ENCODE results near the gene UHMK1. TPM values are rescaled to one million over a fixed set of nuclear protein-coding genes. Genes with fewer than 3 reads are reported as not detected.

The UHMK1 gene
- total and polyA plus RNA-seq, 7 donors, result 16.7 to 62.1 (median 35.4) TPM

GRCh38 chr1:162554258-162554657 lies 56.6 kb downstream of the UHMK1 start:
- no peaks in the 10 kb centered on the region for H3K36me3 ChIP-seq (ENCODE audit: insufficient read depth in 1 of 2, low read depth in 1 of 2)
- intact Hi-C loops (cut with DNase I), result no loop called here

GRCh38 chr1:162557536-162557935 lies 59.9 kb downstream of the UHMK1 start:
- Histone ChIP-seq H3K27ac (no peak overlapping the region), H3K4me3 (no peak overlapping the region), H3K9me3 (no peaks in the 10 kb centered on the region), H3K27me3 (ENCODE audit: insufficient read depth in 3 of 3, low read length in 2 of 3) (no peaks in the 10 kb centered on the region), H3K4me1 (peaks cover 7% of the 10 kb centered on the region), H3K36me3 (ENCODE audit: insufficient read depth in 1 of 2, low read depth in 1 of 2) (no peaks in the 10 kb centered on the region)
- DNase-seq (no peak), ATAC-seq (no peak)
- TF ChIP-seq CTCF (IDR thresholded peaks at IDR 0.05), result no peak
- intact Hi-C loops (cut with DNase I), result no loop called here
- 83 to 90% (median 89%) methylated on average over 3 of the region's 3 CpGs for WGBS, 3 donors

More at GRCh38 chr1:162554258-162554657, 56.6 kb downstream of the UHMK1 start:
- Histone ChIP-seq H3K9me3 (no peaks in the 10 kb centered on the region), H3K4me1 (no peaks in the 10 kb centered on the region), H3K4me3 (no peak overlapping the region), H3K27me3 (ENCODE audit: insufficient read depth in 3 of 3, low read length in 2 of 3) (no peaks in the 10 kb centered on the region), H3K27ac (no peak overlapping the region)
- ATAC-seq (peak in 3 of 4 donors; percentile 42 to 71 (median 62)), DNase-seq (no peak)
- TF ChIP-seq CTCF (IDR thresholded peaks at IDR 0.05), result no peak
- WGBS, 3 donors, result 81 to 88% (median 87%) methylated on average over 1 of the region's 1 CpG

- 33 to 43% (median 38%) methylated on average over 9 of the region's 9 CpGs for WGBS, 3 donors
- Histone ChIP-seq H3K27me3 (ENCODE audit: insufficient read depth in 3 of 3, low read length in 2 of 3) (no peaks in the 10 kb centered on the region), H3K4me1 (peaks cover 13% of the 10 kb centered on the region), H3K9me3 (no peaks in the 10 kb centered on the region), H3K4me3 (peak overlapping the region; percentile 94), H3K36me3 (ENCODE audit: insufficient read depth in 1 of 2, low read depth in 1 of 2) (no peaks in the 10 kb centered on the region), H3K27ac (peak overlapping the region; percentile 96)
- ATAC-seq, result no peak
- no peak for TF ChIP-seq CTCF (IDR thresholded peaks at IDR 0.05)
- no peak for DNase-seq
- intact Hi-C loops (cut with DNase I), result loop anchor here in 1 of 2 donors (5.0 kb wide), 1 partner anchor 63 kb away; the partner anchor contains the start of gene UHMK1
Observed at GRCh38 chr1:162560303-162561036, 62.9 kb downstream of the UHMK1 start.

GRCh38 chr1:162561037-162561615 lies 63.5 kb downstream of the UHMK1 start:
- Histone ChIP-seq H3K4me1 (peaks cover 13% of the 10 kb centered on the region), H3K27me3 (ENCODE audit: insufficient read depth in 3 of 3, low read length in 2 of 3) (no peaks in the 10 kb centered on the region), H3K4me3 (peak overlapping the region; percentile 94), H3K9me3 (no peaks in the 10 kb centered on the region), H3K27ac (peak overlapping the region; percentile 96), H3K36me3 (ENCODE audit: insufficient read depth in 1 of 2, low read depth in 1 of 2) (peaks cover 0 to 5% of the 10 kb centered on the region in 2 donors)
- DNase-seq, result peak; percentile 99
- intact Hi-C loops (cut with DNase I), result loop anchor here in 1 of 2 donors (5.0 kb wide), 1 partner anchor 64 kb away; the partner anchor contains the start of gene UHMK1
- ATAC-seq, result peak; percentile 96 to 97 (median 96)
- TF ChIP-seq CTCF (IDR thresholded peaks at IDR 0.05), result no peak
- WGBS, 3 donors, result 1% methylated on average over 44 to 53 of the region's 53 CpGs
